SK-N-SH treated with all-trans-retinoic acid at 6 μM for 48 hours (cell line): ENCODE measurements around the gene SOD3.

Experiments used
- ATAC-seq: fragments of 200-7000 bp; cut with Tn5 transposase; 3 replicates; pipeline ENCODE4 v1.9.1; 2020; ENCODE audit warnings: mild to moderate bottlenecking, moderate library complexity
- BACH2 ChIP-seq: fragments of 250-450 bp; sonication (Bioruptor Pico); IDR thresholded peaks from 2 replicates; pipeline ENCODE4 v1.9.0; 2021; ENCODE audit warnings: mild to moderate bottlenecking, borderline replicate concordance
- CREB5 ChIP-seq: fragments of 250-450 bp; sonication (Bioruptor Pico); IDR thresholded peaks from 2 replicates; pipeline ENCODE4 v1.5.1; 2020; ENCODE audit warnings: low read depth, mild to moderate bottlenecking, moderate library complexity
- CSDC2 ChIP-seq: fragments of 250-450 bp; sonication (Bioruptor Pico); IDR thresholded peaks from 2 replicates; pipeline ENCODE4 v1.5.0; 2020; ENCODE audit warnings: mild to moderate bottlenecking, moderate library complexity
- CSRNP3 ChIP-seq: fragments of 250-450 bp; sonication (Bioruptor Pico); IDR thresholded peaks from 2 replicates; pipeline ENCODE4 v1.5.1; 2021; ENCODE audit warnings: mild to moderate bottlenecking, moderate library complexity
- ESRRG ChIP-seq: fragments of 250-450 bp; sonication (Bioruptor Pico); IDR thresholded peaks from 2 replicates; pipeline ENCODE4 v1.6.1; 2021; ENCODE audit warnings: mild to moderate bottlenecking
- GLIS3 ChIP-seq: fragments of 250-450 bp; sonication (Bioruptor Pico); IDR thresholded peaks from 2 replicates; pipeline ENCODE4 v1.5.0; 2020; ENCODE audit warnings: mild to moderate bottlenecking, moderate library complexity
- OSR1 ChIP-seq: fragments of 250-450 bp; sonication (Bioruptor Pico); IDR thresholded peaks from 2 replicates; pipeline ENCODE4 v1.8.0; 2022; ENCODE audit warnings: moderate library complexity, mild to moderate bottlenecking, inconsistent platforms
- PATZ1 ChIP-seq: fragments of 250-450 bp; sonication (Bioruptor Pico); IDR thresholded peaks from 2 replicates; pipeline ENCODE4 v1.8.0; 2020; ENCODE audit warnings: mild to moderate bottlenecking, moderate library complexity, borderline replicate concordance
- POU6F1 ChIP-seq: fragments of 250-450 bp; sonication (Bioruptor Pico); IDR thresholded peaks from 2 replicates; pipeline ENCODE4 v1.8.0; 2021; ENCODE audit warnings: low read depth, mild to moderate bottlenecking, moderate library complexity, borderline replicate concordance
- PPARA ChIP-seq: fragments of 250-450 bp; sonication (Bioruptor Pico); IDR thresholded peaks from 2 replicates; pipeline ENCODE4 v1.5.0; 2020; ENCODE audit warnings: mild to moderate bottlenecking, borderline replicate concordance
- RARB ChIP-seq: fragments of 250-450 bp; sonication (Bioruptor Pico); IDR thresholded peaks from 2 replicates; pipeline ENCODE4 v1.8.0; 2021; ENCODE audit warnings: mild to moderate bottlenecking, moderate library complexity
- SNAI2 ChIP-seq: fragments of 250-450 bp; sonication (Bioruptor Pico); IDR thresholded peaks from 2 replicates; pipeline ENCODE4 v1.5.0; 2020; ENCODE audit warnings: mild to moderate bottlenecking, moderate library complexity
- TCF4 ChIP-seq: fragments of 250-450 bp; sonication (Bioruptor Pico); IDR thresholded peaks from 2 replicates; pipeline ENCODE4 v1.8.0; 2021; ENCODE audit warnings: mild to moderate bottlenecking, moderate library complexity, borderline replicate concordance
- TOX ChIP-seq: fragments of 250-450 bp; sonication (Bioruptor Pico); IDR thresholded peaks from 2 replicates; pipeline ENCODE4 v1.8.0; 2021; ENCODE audit warnings: mild to moderate bottlenecking, moderate library complexity, borderline replicate concordance
- TSHZ2 ChIP-seq: fragments of 250-450 bp; sonication (Bioruptor Pico); IDR thresholded peaks from 2 replicates; pipeline ENCODE4 v1.5.0; 2020; ENCODE audit warnings: mild to moderate bottlenecking, moderate library complexity
- ZFP3 ChIP-seq: fragments of 250-450 bp; sonication (Bioruptor Pico); IDR thresholded peaks from 2 replicates; pipeline ENCODE4 v1.5.0; 2020; ENCODE audit warnings: mild to moderate bottlenecking, moderate library complexity
- ZFP30 ChIP-seq: fragments of 450-650 bp; formaldehyde crosslinking; IDR thresholded peaks from 2 replicates; pipeline ENCODE4 v1.5.0; 2022; ENCODE audit warnings: mild to moderate bottlenecking, moderate library complexity
- ZNF565 ChIP-seq: fragments of 450-650 bp; formaldehyde crosslinking; conservative IDR thresholded peaks from 2 replicates; pipeline ENCODE4 v1.5.0; 2020; ENCODE audit warnings: low read depth, mild to moderate bottlenecking, moderate library complexity
- ZNF70 ChIP-seq: fragments of 450-650 bp; formaldehyde crosslinking; IDR thresholded peaks from 2 replicates; pipeline ENCODE4 v1.5.0; 2020; ENCODE audit warnings: mild to moderate bottlenecking, moderate library complexity
- ZNF8 ChIP-seq: fragments of 450-650 bp; formaldehyde crosslinking; IDR thresholded peaks from 2 replicates; pipeline ENCODE4 v1.5.0; 2020; ENCODE audit warnings: mild to moderate bottlenecking, moderate library complexity

Gene SOD3

GRCh38 chr4:24798036-24798610 is 2.8 kb downstream of the SOD3 start (continued):
- no peak for TF ChIP-seq CSRNP3 (CRISPR knock-in tag)
- no peak for TF ChIP-seq ZNF8
- no peak for TF ChIP-seq ZNF70 (CRISPR knock-in tag)
- TF ChIP-seq ESRRG (CRISPR knock-in tag) = no peak
- no peak for TF ChIP-seq TCF4 (CRISPR knock-in tag)

GRCh38 chr4:24799196-24799543 is 3.8 kb downstream of the SOD3 start:
- TF ChIP-seq PPARA (CRISPR knock-in tag) (no peak), OSR1 (CRISPR knock-in tag) (no peak), GLIS3 (CRISPR knock-in tag) (no peak), ZNF70 (CRISPR knock-in tag) (no peak), TSHZ2 (CRISPR knock-in tag) (no peak), POU6F1 (no peak), ESRRG (CRISPR knock-in tag) (no peak), PATZ1 (CRISPR knock-in tag) (no peak)
- TF ChIP-seq, all 23 proteins: peak for 0
- no peak for ATAC-seq

GRCh38 chr4:24799544-24800324 is 4.4 kb downstream of the SOD3 start:
- ATAC-seq = no peak
- TF ChIP-seq BACH2 (CRISPR knock-in tag) = no peak
- no peak for TF ChIP-seq ZFP3 (CRISPR knock-in tag)
- no peak for TF ChIP-seq PATZ1 (CRISPR knock-in tag)
- TF ChIP-seq, all 23 proteins: peak for 0

GRCh38 chr4:24800325-24800895 is 5.0 kb downstream of the SOD3 start:
- ATAC-seq = no peak
- TF ChIP-seq ZFP30 (CRISPR knock-in tag) (no peak), POU6F1 (no peak), ZFP3 (CRISPR knock-in tag) (no peak), CSDC2 (CRISPR knock-in tag) (no peak), OSR1 (CRISPR knock-in tag) (no peak), ESRRG (CRISPR knock-in tag) (no peak), RARB (CRISPR knock-in tag) (no peak), TOX (CRISPR knock-in tag) (no peak), ZNF565 (CRISPR knock-in tag) (no peak), BACH2 (CRISPR knock-in tag) (no peak), CREB5 (CRISPR knock-in tag) (no peak), SNAI2 (CRISPR knock-in tag) (no peak)
